ENCODE measurements around the gene IL11RA.

- TF ChIP-seq EZH2phosphoT487 (IDR thresholded peaks at IDR 0.05; ENCODE audit: insufficient read depth, low read depth) (no peak), EZH2 (IDR thresholded peaks at IDR 0.05; ENCODE audit: insufficient read depth, poor library complexity, severe bottlenecking) (no peak)
Measured at GRCh38 chr9:34651321-34651720, 664 bp upstream of the IL11RA start.
